Liver (tissue), 9 donors: Measurements from ENCODE around the gene ACVR1. TPM values are rescaled to one million over a fixed set of nuclear protein-coding genes. Genes with fewer than 3 reads are reported as not detected.

ENCODE experiments used
- DNase-seq: peaks from one replicate; pipeline ENCODE4 v3.0.0-alpha.2; 2017; ENCODE audit warnings: low spot score
- H3K27ac ChIP-seq, 2 donors: one replicate each; pipeline ENCODE4 v1.7.0; 2013; ENCODE audit warnings: inconsistent platforms in 2 of 2, low read length in 2 of 2, control low read depth in 1 of 2, low read depth in 1 of 2, mild to moderate bottlenecking in 1 of 2
- H3K27me3 ChIP-seq, 4 donors: one replicate each; pipeline versions ENCODE4 v1.6.1 to v1.7.0; 2013; ENCODE audit warnings: low read length in 3 of 4, inconsistent platforms in 1 of 4, mild to moderate bottlenecking in 1 of 4, moderate library complexity in 1 of 4; ENCODE audit not compliant: control insufficient read depth in 4 of 4, insufficient read depth in 4 of 4
- H3K36me3 ChIP-seq, 4 donors: one replicate each; pipeline versions ENCODE4 v1.6.1 to v1.7.0; 2013; ENCODE audit warnings: low read length in 3 of 4, mild to moderate bottlenecking in 3 of 4, low read depth in 1 of 4, moderate library complexity in 1 of 4; ENCODE audit not compliant: control insufficient read depth in 4 of 4, insufficient read depth in 3 of 4
- H3K4me1 ChIP-seq, 4 donors: one replicate each; pipeline versions ENCODE4 v1.6.1 to v1.7.0; 2013; ENCODE audit warnings: low read length in 3 of 4, mild to moderate bottlenecking in 3 of 4, moderate library complexity in 1 of 4; ENCODE audit not compliant: control insufficient read depth in 4 of 4, insufficient read depth in 4 of 4
- H3K4me3 ChIP-seq, 3 donors: one replicate each; pipeline versions ENCODE4 v1.6.1 to v1.7.0; 2013; ENCODE audit warnings: low read length in 3 of 3, control low read depth in 1 of 3, low read depth in 1 of 3, mild to moderate bottlenecking in 1 of 3
- H3K9ac ChIP-seq, 2 donors: one replicate each; pipeline ENCODE4 v1.7.0; 2013; ENCODE audit warnings: low read length in 2 of 2, mild to moderate bottlenecking in 2 of 2, moderate library complexity in 2 of 2, control low read depth in 1 of 2, low read depth in 1 of 2
- H3K9me3 ChIP-seq, 4 donors: one replicate each; pipeline versions ENCODE4 v1.6.1 to v1.7.0; 2013; ENCODE audit warnings: low read length in 3 of 4; ENCODE audit not compliant: control insufficient read depth in 4 of 4
- FOXA1 ChIP-seq: IDR thresholded peaks from 2 replicates; pipeline ENCODE4 v1.6.1; 2016; ENCODE audit warnings: antibody characterized with exemption
- HNF4A ChIP-seq, 2 donors: conservative IDR thresholded peaks; 2 replicates each; pipeline ENCODE4 v1.6.1; 2016; ENCODE audit warnings: antibody characterized with exemption in 2 of 2, mild to moderate bottlenecking in 2 of 2
- RAD21 ChIP-seq, 2 donors: IDR thresholded peaks; 2 replicates each; pipeline ENCODE4 v1.6.1; 2016; ENCODE audit warnings: antibody characterized with exemption in 2 of 2, mild to moderate bottlenecking in 2 of 2
- SP1 ChIP-seq: IDR thresholded peaks from 2 replicates; pipeline ENCODE4 v1.6.1; 2018; ENCODE audit warnings: antibody characterized with exemption, mild to moderate bottlenecking
- YY1 ChIP-seq: IDR thresholded peaks from 2 replicates; pipeline ENCODE4 v1.6.1; 2016; ENCODE audit warnings: antibody characterized with exemption, mild to moderate bottlenecking
- WGBS: extraction: QIAGEN DNeasy Blood & Tissue Kit; methylation state at CpG from one replicate; pipeline ENCODE4 v1.1.7; 2013; 5-methylcytosine and 5-hydroxymethylcytosine counted together
- polyA plus RNA-seq, 2 donors: library from polyadenylated mRNA; stranded (reverse) in 1 of 2; unstranded in 1 of 2; fragments of 200-250 nt in 1 of 2; fragments of >200 nt in 1 of 2; fragmentation: Nextera tagmentation in 1 of 2; extraction: Ambion mirVana in 1 of 2; gene quantifications; one replicate each; pipeline versions ENCODE4 v1.2.1 to v1.2.3, GENCODE V29; 2013 to 2015
- total RNA-seq, 2 donors: library from RNA; depleted of rRNA; stranded (reverse); fragments of >200 nt; gene quantifications; one replicate each; pipeline ENCODE4 v1.2.3, GENCODE V29; 2014
- TF ChIP-seq, protein P1 (sequence below): IDR thresholded peaks from 2 replicates; pipeline ENCODE4 v1.6.1; 2016; ENCODE audit warnings: antibody characterized with exemption, mild to moderate bottlenecking
- TF ChIP-seq, protein P2 (sequence below): fragments of 150-350 bp; IDR thresholded peaks from 2 replicates; pipeline ENCODE4 v1.5.1; 2017; ENCODE audit warnings: improper control_type of control experiment, low read depth, low read length; ENCODE audit not compliant: missing input control
- TF ChIP-seq, protein P3 (sequence below): IDR thresholded peaks from 2 replicates; pipeline ENCODE4 v1.6.1; 2016; ENCODE audit warnings: antibody characterized with exemption
- TF ChIP-seq, protein P4 (sequence below): IDR thresholded peaks from 2 replicates; pipeline ENCODE4 v1.6.1; 2016; ENCODE audit warnings: antibody characterized with exemption
- donor health status: healthy.
- donor health status: healthy.
- donor health status: healthy.
- donor health status: healthy.
- donor health status: healthy.

The ACVR1 gene
- total and polyA plus RNA-seq, 4 donors: 6.2 to 20.4 (median 8.5) TPM

DNA sequence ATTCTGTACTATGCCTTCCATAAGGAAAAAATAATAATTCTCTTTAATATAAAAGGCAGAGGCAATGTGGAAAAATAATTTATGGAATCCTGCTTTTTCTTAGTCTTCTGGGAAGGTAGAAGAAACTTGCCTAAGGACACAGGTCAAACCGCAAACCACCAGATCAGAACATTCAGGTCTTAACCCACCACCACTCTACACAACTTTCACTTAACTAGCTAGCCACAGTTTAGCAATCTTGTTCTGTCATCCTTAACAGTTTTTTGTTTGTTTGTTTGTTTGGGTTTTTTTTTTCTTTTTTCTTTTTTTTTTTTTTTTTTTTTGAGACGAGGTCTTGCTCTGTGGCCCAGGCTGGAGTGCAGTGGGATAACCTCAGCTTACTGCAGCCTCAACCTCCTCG, 70.6 kb downstream of the ACVR1 start:
- 92% methylated on average over 3 of the region's 3 CpGs for WGBS
- H3K9ac ChIP-seq: no peak overlapping the region
- DNase-seq: no peak
- peaks cover 6 to 13% (median 9%) of the 10 kb centered on the region in 4 donors for H3K4me1 ChIP-seq
- TF ChIP-seq FOXA1: no peak
- TF ChIP-seq HNF4A (conservative IDR thresholded peaks at IDR 0.05): no peak
- TF ChIP-seq, protein P1, sequence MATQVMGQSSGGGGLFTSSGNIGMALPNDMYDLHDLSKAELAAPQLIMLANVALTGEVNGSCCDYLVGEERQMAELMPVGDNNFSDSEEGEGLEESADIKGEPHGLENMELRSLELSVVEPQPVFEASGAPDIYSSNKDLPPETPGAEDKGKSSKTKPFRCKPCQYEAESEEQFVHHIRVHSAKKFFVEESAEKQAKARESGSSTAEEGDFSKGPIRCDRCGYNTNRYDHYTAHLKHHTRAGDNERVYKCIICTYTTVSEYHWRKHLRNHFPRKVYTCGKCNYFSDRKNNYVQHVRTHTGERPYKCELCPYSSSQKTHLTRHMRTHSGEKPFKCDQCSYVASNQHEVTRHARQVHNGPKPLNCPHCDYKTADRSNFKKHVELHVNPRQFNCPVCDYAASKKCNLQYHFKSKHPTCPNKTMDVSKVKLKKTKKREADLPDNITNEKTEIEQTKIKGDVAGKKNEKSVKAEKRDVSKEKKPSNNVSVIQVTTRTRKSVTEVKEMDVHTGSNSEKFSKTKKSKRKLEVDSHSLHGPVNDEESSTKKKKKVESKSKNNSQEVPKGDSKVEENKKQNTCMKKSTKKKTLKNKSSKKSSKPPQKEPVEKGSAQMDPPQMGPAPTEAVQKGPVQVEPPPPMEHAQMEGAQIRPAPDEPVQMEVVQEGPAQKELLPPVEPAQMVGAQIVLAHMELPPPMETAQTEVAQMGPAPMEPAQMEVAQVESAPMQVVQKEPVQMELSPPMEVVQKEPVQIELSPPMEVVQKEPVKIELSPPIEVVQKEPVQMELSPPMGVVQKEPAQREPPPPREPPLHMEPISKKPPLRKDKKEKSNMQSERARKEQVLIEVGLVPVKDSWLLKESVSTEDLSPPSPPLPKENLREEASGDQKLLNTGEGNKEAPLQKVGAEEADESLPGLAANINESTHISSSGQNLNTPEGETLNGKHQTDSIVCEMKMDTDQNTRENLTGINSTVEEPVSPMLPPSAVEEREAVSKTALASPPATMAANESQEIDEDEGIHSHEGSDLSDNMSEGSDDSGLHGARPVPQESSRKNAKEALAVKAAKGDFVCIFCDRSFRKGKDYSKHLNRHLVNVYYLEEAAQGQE: no peak
- H3K9me3 ChIP-seq: no peaks in the 10 kb centered on the region
- no peaks in the 10 kb centered on the region for H3K27me3 ChIP-seq
- H3K4me3 ChIP-seq: no peak overlapping the region
- H3K36me3 ChIP-seq: no peaks in the 10 kb centered on the region
- no peak overlapping the region for H3K27ac ChIP-seq

DNA sequence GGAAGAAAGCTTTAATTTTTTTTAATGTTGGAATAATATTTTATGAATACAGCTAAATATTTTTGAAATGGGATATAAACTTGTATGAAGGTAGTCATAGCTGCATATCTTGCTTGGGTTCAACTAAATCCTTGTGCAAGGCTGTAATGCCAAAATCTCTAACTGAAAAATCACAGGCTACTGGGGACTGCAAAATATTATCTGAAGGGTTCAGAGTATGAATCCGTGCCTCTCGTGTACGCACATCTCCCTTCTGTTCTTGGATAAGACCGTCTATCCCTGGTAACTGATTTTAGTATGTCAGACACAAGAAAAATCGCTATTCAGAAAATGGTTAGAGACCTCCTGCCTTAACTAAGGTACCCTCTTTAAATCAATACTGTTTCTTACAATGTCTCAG, 71.8 kb downstream of the ACVR1 start:
- Histone ChIP-seq H3K4me3 (no peak overlapping the region), H3K9ac (no peak overlapping the region), H3K4me1 (peaks cover 0 to 8% (median 3%) of the 10 kb centered on the region in 4 donors), H3K27me3 (no peaks in the 10 kb centered on the region), H3K9me3 (no peaks in the 10 kb centered on the region), H3K36me3 (peaks cover 0 to 1% (median 0%) of the 10 kb centered on the region in 4 donors), H3K27ac (no peak overlapping the region)
- TF ChIP-seq, protein P2, sequence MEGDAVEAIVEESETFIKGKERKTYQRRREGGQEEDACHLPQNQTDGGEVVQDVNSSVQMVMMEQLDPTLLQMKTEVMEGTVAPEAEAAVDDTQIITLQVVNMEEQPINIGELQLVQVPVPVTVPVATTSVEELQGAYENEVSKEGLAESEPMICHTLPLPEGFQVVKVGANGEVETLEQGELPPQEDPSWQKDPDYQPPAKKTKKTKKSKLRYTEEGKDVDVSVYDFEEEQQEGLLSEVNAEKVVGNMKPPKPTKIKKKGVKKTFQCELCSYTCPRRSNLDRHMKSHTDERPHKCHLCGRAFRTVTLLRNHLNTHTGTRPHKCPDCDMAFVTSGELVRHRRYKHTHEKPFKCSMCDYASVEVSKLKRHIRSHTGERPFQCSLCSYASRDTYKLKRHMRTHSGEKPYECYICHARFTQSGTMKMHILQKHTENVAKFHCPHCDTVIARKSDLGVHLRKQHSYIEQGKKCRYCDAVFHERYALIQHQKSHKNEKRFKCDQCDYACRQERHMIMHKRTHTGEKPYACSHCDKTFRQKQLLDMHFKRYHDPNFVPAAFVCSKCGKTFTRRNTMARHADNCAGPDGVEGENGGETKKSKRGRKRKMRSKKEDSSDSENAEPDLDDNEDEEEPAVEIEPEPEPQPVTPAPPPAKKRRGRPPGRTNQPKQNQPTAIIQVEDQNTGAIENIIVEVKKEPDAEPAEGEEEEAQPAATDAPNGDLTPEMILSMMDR: no peak
- TF ChIP-seq, protein P3, sequence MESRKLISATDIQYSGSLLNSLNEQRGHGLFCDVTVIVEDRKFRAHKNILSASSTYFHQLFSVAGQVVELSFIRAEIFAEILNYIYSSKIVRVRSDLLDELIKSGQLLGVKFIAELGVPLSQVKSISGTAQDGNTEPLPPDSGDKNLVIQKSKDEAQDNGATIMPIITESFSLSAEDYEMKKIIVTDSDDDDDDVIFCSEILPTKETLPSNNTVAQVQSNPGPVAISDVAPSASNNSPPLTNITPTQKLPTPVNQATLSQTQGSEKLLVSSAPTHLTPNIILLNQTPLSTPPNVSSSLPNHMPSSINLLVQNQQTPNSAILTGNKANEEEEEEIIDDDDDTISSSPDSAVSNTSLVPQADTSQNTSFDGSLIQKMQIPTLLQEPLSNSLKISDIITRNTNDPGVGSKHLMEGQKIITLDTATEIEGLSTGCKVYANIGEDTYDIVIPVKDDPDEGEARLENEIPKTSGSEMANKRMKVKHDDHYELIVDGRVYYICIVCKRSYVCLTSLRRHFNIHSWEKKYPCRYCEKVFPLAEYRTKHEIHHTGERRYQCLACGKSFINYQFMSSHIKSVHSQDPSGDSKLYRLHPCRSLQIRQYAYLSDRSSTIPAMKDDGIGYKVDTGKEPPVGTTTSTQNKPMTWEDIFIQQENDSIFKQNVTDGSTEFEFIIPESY: no peak
- TF ChIP-seq, protein P4, sequence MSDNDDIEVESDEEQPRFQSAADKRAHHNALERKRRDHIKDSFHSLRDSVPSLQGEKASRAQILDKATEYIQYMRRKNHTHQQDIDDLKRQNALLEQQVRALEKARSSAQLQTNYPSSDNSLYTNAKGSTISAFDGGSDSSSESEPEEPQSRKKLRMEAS: no peak
- TF ChIP-seq YY1 (no peak), SP1 (no peak)
- WGBS: 95% methylated on average over 5 of the region's 5 CpGs
- no peak for DNase-seq

DNA sequence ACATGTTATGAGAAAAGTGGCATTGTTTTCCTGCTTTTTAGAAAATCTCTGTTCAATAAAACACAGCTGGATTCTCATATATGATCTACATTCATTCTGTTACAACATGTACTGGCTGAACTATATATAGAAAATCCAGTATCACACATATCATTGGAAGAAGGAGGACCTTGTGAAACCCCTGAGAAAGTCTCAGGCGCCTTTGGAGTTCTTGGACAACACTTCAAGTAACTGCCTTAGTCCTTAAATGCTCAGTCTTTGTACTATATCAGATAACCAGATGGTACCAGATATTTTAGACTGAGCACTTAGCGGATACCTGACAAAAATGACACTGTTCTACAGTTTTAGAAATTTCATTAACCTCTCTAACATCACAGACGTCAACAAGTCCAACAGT, 72.2 kb downstream of the ACVR1 start:
- no peaks in the 10 kb centered on the region for H3K9me3 ChIP-seq
- no peak for DNase-seq
- peaks cover 0 to 3% (median 0%) of the 10 kb centered on the region in 4 donors for H3K36me3 ChIP-seq
- no peak overlapping the region for H3K9ac ChIP-seq
- H3K27me3 ChIP-seq: no peaks in the 10 kb centered on the region
- peaks cover 0 to 6% (median 3%) of the 10 kb centered on the region in 4 donors for H3K4me1 ChIP-seq
- 96% methylated on average over 3 of the region's 3 CpGs for WGBS
- TF ChIP-seq RAD21 (IDR thresholded peaks at IDR 0.05) (no peak), SP1 (no peak), FOXA1 (no peak)
- no peak overlapping the region for H3K27ac ChIP-seq
- H3K4me3 ChIP-seq: no peak overlapping the region
